SK-N-MC (cell line): ENCODE measurements around the gene LUM.

Source experiments
- EZH2 ChIP-seq: fragments of 200-600 bp; sonication (generic); IDR thresholded peaks from one replicate; pipeline ENCODE4 v1.6.1; 2017; ENCODE audit warnings: antibody characterized with exemption
- POLR2AphosphoS5 ChIP-seq: IDR thresholded peaks from 2 replicates; pipeline ENCODE4 v1.6.1; 2012; ENCODE audit warnings: mild to moderate bottlenecking, low read depth, low read length, borderline replicate concordance

GRCh38 chr12:91120781-91121180, 9.5 kb upstream of the LUM start:
- TF ChIP-seq POLR2AphosphoS5 (no peak), EZH2 (no peak)
